Measurements from ENCODE around the gene BAIAP2L1. TPM values are rescaled to one million over a fixed set of nuclear protein-coding genes. Genes with fewer than 3 reads are reported as not detected.

The BAIAP2L1 gene
- polyA plus RNA-seq, 1 donor (not counting 4 experiments of a cell fraction or from before 2014, with no cell fraction given): 41.7 TPM

DNA sequence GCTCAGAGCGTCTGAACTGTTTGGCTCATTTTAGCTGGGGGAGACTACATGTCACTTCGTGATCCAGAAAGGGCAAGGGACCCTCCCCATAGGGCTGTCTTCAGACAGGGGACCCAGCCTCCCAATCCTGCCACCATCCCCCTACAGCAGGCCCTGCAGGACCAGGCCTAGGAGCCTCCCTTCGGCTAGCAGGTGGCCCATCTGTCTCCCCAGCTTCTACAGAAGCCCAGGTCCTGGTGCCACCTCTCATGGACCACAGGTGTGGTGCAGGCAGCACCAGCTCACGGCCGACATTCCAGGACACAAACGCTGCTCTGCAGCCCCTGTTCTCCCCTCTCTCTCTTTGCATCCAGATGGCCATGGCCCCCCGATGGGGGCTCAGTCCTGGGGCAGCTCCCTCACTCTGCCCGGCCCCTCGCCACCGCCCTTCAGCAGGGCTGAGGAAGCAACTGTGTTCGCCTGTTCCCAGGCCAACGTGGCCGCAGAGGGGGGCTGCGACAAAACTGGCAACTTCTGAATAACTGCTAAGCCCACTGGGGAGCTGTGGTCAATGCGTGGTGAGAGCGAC is 159.1 kb downstream of the BAIAP2L1 start:
- no peak overlapping the region for H3K4me3 ChIP-seq (ENCODE audit: control insufficient read depth in 2 of 3, extremely low read depth in 1 of 3, insufficient read depth in 2 of 3, low read depth in 1 of 3, low read length in 3 of 3)
- H3K4me2 ChIP-seq (ENCODE audit: control insufficient read depth, extremely low read depth, insufficient read depth, low read depth, low read length): no peak overlapping the region
- FAIRE-seq (no peak), DNase-seq (ENCODE audit: low read depth, low spot score) (no peak)
- H3K4me1 ChIP-seq (ENCODE audit: control insufficient read depth, extremely low read depth, insufficient read depth, low read length): no peaks in the 10 kb centered on the region
- H4K20me1 ChIP-seq (ENCODE audit: control insufficient read depth, extremely low read depth, insufficient read depth, low read length): no peaks in the 10 kb centered on the region
- H3K27me3 ChIP-seq (ENCODE audit: control insufficient read depth, extremely low read depth, insufficient read depth, low read length): no peaks in the 10 kb centered on the region
- TF ChIP-seq, protein P1, sequence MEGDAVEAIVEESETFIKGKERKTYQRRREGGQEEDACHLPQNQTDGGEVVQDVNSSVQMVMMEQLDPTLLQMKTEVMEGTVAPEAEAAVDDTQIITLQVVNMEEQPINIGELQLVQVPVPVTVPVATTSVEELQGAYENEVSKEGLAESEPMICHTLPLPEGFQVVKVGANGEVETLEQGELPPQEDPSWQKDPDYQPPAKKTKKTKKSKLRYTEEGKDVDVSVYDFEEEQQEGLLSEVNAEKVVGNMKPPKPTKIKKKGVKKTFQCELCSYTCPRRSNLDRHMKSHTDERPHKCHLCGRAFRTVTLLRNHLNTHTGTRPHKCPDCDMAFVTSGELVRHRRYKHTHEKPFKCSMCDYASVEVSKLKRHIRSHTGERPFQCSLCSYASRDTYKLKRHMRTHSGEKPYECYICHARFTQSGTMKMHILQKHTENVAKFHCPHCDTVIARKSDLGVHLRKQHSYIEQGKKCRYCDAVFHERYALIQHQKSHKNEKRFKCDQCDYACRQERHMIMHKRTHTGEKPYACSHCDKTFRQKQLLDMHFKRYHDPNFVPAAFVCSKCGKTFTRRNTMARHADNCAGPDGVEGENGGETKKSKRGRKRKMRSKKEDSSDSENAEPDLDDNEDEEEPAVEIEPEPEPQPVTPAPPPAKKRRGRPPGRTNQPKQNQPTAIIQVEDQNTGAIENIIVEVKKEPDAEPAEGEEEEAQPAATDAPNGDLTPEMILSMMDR (optimal IDR thresholded peaks at IDR 0.05 in 1 of 3, IDR thresholded peaks at IDR 0.05 in 1 of 3, conservative IDR thresholded peaks at IDR 0.05 in 1 of 3; ENCODE audit: extremely low read depth in 1 of 3, insufficient read depth in 2 of 3, low read length in 3 of 3): no peak
- TF ChIP-seq EZH2 (IDR thresholded peaks at IDR 0.05; ENCODE audit: low read length): no peak
- peaks cover 7% of the 10 kb centered on the region in 2 experiments for H3K36me3 ChIP-seq (ENCODE audit: control insufficient read depth in 2 of 2, extremely low read depth in 1 of 2, insufficient read depth in 2 of 2, low read length in 2 of 2)
- no peaks in the 10 kb centered on the region for H3K9me3 ChIP-seq (ENCODE audit: control insufficient read depth, low read depth, low read length)
- H3K9ac ChIP-seq (ENCODE audit: control insufficient read depth, extremely low read depth, insufficient read depth, low read length): no peak overlapping the region
- no peak overlapping the region for H3K27ac ChIP-seq (ENCODE audit: control insufficient read depth, insufficient read depth, low read length)
- H3K9me1 ChIP-seq (ENCODE audit: control insufficient read depth, extremely low read depth, insufficient read depth, low read length): no peaks in the 10 kb centered on the region
- dilution Hi-C loops (cut with MboI; ENCODE audit: extremely low pct_ligation_motif_present, low sequenced_read_pairs): no loop called here
- H3K79me2 ChIP-seq (ENCODE audit: control insufficient read depth, insufficient read depth, low read length): no peaks in the 10 kb centered on the region
- H2AFZ ChIP-seq (ENCODE audit: control insufficient read depth, low read length): no peak overlapping the region

Other genes with a start within 250 kb of the BAIAP2L1 start
- gene BHLHA15, start 189.7 kb downstream of the BAIAP2L1 start, polyA plus RNA-seq: not detected in 3 replicates
- gene TECPR1, start 148.9 kb downstream of the BAIAP2L1 start, polyA plus RNA-seq: 1.5 to 3.7 TPM (median 2.4 TPM) in 3 replicates
- gene BRI3, start 119.4 kb downstream of the BAIAP2L1 start, polyA plus RNA-seq: 95.6 to 133 TPM (median 121 TPM) in 3 replicates
- gene NPTX2, start 216.2 kb upstream of the BAIAP2L1 start, polyA plus RNA-seq: not detected in 3 replicates

Data from keratinocyte (primary cell).